Activated CD4-positive, alpha-beta T cell treated with anti-CD3 and anti-CD28 coated beads for 24 hours (primary cell): Measurements from ENCODE around the gene BOLA1.
"Not testable (repeated sequence)": the region's sequence is repeated elsewhere in the genome, so short reads cannot be mapped to it uniquely, and the experiment has no call there.

Source experiments
- DNase-seq, 2 donors: peaks; one replicate each; pipeline ENCODE4 v3.0.0-alpha.2; 2020; ENCODE audit warnings: low read depth in 2 of 2

Gene BOLA1, protein sequence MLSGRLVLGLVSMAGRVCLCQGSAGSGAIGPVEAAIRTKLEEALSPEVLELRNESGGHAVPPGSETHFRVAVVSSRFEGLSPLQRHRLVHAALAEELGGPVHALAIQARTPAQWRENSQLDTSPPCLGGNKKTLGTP

DNA sequence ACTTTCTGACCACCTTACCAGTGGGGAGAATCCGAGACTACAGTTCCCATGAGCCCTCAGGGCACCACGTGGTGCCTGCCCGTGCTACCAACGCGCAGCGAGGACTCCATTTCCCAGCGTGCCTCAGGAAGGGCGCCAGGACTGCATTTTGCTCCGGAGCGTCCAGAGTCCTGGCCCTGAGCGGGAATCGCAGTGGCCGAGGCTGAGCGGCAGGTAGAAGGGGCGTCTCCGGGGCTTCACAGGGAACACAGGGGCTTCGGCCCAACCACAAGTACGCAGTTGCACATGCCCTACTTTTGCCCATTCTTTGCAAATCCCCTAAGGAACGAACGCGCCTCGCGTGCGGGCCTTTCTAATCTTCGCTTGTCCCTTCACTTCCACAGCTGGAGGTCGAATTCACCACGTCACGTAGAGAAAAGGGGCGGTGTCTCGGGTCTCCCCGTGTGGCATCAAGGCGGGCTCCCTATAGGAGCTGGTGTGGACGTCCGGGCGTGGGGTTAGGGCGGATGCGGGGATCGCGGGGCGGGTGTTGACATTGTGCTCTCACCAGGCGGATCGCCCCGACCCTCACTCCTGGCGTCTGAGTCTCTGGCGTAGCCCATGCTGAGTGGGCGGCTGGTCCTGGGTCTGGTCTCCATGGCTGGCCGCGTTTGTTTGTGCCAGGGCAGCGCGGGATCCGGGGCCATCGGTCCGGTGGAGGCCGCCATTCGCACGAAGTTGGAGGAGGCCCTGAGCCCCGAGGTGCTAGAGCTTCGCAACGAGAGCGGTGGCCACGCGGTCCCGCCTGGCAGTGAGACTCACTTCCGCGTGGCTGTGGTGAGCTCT, at the start of gene BOLA1:
TSS of gene BOLA1 (plus strand) at position 109 of the 825 bp plus-strand sequence. CDS start at position 601, 492 bp downstream.
- DNase-seq, result peak; percentile 61 to 63

DNA sequence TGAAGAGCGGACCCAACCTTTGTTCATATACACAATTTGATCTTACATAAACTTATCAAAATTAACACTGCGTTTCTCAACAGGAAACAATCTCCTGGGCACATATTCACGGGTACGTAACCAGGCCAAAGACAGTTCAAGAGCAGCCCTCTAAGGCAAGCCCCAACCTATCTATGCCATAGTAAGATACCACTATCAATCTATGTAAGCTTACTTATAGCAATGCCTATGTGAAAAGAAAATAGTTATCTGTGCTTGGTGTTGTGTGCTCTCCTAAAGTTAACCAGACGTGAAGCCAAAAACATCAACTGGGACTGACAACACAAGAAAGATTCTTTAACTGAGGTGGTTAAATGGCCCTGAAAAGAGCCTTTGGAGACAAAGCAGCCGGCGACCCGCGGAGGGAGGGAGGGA, 49.4 kb upstream of the BOLA1 start:
- no peak for DNase-seq

DNA sequence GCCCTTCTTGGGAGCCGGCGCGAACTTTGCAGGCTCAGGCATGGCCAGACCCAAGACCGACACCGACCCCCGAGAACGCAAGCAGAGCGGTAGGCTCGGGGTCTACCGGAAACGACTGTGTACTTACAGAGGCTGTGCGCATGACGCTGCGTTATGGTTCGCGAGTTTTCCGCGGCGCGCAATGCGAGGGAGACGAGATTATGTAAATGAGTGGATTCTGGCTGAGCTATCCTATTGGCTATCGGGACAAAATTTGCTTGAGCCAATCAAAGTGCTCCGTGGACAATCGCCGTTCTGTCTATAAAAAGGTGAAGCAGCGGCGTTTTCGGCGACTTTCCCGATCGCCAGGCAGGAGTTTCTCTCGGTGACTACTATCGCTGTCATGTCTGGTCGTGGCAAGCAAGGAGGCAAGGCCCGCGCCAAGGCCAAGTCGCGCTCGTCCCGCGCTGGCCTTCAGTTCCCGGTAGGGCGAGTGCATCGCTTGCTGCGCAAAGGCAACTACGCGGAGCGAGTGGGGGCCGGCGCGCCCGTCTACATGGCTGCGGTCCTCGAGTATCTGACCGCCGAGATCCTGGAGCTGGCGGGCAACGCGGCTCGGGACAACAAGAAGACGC, 48.5 kb upstream of the BOLA1 start:
- not testable (repeated sequence) for DNase-seq

DNA sequence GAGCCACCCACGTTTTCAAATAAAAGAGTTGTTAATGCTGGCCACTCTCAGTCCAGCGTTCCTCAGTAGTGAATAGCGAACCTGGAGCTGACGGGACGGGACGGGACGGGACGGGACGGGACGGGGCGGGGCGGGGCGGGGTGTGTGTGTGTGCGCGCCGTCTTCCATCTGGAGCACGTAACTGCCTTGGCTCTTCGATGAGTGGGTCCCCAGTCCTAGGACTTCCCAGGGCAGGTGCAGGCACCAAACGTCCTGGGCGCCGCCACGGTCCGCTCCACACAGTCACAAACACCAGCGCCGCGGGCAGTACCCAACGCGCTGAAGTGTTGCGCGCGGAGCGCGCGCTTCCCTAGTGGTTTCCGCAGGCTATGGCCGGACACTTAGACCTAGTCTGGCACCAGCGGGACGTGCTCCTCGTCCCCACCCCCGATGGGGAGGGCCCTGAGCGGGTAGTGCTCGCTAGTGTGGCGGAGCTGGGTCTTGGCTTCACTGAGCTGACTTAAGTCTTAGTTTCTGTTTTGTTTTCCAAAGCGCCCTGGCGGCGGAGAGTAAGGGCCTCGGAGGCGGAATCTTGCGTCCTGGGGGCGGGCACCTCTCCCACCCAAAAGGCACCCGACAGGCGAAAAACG, 47.7 kb upstream of the BOLA1 start:
- not testable (repeated sequence) for DNase-seq

DNA sequence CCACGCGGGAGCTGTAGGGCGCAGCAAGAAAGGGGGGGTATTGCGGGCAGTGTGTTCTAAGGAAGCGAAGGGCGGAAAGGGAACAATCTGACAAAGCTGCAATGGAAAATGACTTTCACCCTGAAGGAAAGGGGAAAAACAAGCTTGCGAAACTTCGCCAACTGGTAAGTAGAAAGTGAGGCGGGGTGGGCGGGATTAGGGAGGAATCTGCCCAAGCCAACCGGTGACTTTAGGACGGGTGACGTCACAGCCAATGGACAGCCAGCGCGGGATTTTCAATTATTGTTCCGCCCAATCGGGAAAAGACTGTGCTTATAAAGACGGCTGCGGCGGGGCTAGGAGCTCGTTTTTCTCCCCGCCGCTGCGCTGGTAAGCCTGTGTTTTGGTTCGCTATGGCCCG, 47.1 kb upstream of the BOLA1 start:
- DNase-seq, result not testable (repeated sequence)

DNA sequence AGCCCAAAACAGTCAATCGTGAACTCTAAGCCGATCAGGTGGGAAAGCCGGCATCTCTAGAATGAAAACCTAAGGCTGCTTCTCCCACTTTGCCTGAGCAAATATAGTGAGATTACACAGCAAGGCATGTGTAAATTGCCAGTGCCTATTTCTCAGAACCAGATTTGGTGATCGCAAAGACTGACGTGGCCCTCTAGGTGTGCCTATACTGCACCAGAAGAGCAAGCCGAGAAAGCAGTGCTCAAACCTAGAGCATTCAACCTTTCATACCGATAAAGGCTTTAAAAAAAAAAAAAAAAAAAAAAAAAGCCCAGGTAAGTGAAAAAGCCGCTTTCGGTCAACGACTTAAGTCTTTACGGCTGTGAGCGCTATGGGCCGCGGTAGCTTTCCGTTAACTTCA, 39.1 kb upstream of the BOLA1 start:
- not testable (repeated sequence) for DNase-seq

DNA sequence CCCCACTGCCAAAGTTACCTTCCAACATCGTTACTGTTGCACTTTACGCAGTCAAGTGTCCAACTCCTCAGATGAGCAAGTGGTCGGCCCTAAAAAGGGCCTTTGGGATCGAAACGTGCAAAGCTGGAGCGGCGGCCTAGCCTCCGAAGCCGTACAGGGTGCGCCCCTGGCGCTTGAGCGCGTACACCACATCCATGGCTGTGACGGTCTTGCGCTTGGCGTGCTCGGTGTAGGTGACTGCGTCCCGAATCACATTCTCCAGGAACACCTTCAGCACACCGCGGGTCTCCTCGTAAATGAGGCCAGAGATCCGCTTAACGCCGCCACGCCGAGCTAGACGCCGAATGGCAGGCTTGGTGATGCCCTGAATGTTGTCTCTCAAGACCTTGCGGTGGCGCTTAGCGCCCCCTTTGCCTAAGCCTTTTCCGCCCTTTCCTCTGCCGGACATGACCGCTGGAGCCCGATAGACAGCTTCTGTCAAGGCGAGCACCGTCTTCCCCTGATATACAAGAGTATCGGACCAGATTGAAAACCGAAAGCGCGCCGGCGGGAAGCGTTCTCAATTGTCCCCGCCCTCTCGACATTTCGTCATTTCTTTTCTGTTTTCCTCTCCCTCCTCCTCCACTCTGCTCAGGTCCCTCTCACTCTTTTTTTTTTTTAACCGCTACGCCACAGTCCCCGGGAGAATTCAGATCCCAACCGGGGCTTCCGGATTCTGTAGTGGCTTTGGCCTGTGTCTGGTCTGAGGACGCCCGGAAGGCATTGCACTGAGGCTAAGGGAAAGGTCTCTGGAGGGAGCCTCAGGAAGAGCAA, 38.5 kb upstream of the BOLA1 start:
- DNase-seq, result not testable (repeated sequence)

DNA sequence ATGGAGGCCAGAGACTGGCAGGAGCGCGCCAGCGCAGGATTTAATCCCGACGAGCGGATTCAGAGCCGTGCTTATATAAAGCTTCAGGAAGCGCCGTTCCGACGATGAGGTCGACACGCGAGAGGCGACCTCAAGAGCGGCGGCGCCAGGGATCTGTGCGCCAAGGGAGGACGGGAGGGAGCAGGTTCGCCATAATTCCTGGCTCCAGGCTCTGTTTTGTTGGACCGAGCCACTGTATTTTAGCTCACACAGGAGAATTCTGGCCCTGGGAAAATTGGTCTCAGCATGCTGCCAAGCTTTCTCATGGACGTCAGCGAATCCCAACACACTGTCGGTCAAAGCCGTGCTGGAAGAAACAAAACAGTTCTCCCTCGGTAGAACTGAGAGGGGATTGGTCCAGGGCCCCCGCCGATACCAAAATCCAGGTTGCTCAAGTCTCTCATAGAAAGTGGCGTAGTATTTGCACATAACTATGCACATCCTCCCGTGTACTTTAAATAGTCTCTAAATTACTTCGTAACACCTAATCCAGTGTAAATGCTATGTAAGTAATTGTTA, 37.8 kb upstream of the BOLA1 start:
- DNase-seq, result not testable (repeated sequence)

DNA sequence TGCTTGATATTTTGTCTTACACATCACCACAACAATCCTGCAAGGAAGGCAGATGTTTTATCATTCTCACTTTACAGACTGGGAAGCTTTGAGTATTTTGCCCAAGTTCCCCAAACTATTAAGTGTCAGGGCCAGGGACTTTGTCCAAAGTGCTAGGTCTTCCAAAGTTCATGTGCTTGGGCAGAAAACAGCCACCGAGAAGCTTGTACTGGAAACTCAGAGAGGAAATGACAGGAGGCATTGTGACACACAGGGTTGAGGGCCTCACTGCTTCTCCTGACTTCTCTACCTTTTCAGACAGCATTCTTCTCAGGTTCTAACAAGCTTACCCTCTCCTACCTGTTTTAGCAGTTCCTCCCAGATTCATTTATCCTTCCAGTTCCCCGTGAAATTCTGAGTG, 32.5 kb upstream of the BOLA1 start:
- not testable (repeated sequence) for DNase-seq

DNA sequence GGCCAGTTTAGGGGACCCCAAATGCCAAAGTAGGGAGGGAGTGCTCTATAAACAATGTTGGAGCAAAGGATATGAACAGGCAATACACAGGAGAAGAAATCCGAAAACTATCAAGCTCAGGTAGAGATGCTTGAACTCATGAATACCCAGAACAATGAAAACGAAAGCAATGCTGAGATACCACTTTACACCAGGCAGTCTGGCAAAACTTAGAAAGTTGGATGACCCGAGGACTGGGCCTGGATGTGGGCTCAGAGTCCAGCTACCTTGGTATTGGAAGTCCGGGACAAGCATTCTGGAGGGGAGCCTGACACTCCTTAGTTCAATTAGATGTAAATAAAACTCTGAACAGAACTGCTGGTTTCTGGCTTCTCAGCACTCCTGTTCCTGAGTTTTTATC, 26.3 kb upstream of the BOLA1 start:
- DNase-seq, result not testable (repeated sequence)

DNA sequence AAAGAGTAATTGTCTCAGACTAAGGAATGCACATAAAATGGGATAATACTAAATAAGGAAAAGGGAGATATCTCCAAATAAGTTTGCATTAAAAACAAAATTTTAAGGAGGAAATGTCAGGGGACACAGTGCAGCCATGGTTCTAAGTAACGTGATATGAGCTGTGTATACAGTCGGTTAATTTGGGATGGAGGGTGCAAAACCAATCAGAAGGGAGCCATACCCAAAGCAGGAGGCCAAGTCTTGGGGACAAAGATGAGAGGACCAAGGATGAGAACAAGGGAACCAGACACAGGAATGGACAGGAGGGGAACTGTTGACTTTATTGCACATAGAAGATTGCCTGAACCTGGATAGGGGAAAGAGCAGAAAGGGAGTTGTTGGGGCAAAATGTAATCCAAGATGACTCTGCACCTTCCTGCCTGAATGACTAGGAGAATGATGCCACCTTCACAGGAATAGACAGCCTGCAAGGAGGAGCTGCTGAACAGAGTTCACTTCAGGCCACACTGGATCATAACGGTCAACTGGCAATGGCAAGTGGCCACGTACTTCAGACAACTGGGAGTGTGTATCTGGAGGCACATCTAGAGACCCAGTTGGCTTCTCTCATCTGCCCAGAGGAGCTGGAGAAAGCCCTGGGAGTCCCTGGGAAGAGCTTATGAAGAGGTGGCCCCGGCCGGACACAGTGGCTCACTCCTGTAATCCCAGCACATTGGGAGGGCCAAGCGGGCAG, 22.0 kb upstream of the BOLA1 start:
- no peak for DNase-seq

DNA sequence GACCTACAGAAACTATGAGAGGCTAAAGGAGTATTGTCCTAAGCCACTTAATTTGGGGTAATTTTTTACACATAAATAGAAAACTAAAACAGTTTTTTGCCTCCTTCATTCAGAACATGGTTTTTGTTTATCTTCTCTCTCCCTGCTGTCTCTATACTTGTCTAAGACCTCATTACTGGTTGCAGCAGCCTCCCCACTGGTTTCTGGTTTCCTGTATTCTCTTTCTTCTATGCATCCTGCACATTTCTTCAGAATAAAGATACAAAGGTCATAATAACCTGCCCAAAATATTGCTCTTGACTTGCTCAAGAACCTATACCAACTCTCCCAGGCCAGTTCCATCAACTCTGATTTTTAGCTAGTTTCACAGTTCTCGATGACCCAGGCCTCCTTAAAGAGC, 19.8 kb upstream of the BOLA1 start:
- DNase-seq, result no peak

DNA sequence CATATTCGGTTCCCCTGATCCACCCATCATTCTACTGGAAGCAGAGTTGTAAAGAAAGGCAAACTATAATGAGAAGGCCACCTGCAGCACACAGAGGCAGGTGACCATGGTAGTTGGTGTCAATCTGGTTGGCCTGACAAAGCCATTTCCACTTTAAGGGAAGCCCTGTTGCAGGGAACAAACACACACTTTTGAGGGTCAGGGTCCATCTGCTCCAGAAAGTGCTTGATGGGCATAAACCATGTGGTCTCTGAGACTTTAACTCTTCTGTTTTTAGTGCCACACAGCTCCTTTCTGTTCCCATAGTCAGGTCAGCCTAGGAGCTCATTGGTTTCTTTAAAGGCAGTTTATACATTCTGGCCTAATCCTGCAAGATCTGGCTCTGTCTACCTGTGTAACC, 17.5 kb upstream of the BOLA1 start:
- no peak for DNase-seq

DNA sequence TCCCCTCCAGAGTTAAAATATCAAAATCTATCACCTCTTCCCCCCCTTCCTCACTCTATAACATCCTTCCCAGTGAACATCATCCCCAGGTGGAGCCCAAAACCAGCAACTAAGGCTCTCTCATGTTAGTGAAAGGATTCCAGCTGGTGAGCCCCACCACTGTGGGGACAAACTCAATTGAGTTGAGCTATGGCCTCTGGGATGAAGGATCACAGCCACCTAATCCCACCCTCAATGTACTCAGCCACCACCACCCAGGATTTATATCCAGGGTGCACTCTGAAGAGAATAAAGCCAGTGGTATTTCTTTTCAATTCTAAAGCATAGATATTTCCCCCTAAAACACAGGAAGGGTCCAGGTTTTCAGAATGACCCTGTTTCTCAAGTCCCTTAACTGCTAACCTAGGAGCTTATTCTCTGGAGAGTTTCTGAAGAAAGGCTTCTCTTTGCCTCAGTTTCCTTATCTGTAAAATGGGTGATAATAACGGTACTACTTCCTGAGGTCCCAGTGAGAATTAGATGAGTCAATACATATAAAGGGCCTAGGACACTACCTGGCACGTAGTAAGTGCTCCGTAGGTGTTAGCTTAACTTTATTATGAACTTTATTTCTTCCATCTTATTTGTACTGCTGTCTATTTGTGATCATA, 15.6 kb upstream of the BOLA1 start:
- no peak for DNase-seq

DNA sequence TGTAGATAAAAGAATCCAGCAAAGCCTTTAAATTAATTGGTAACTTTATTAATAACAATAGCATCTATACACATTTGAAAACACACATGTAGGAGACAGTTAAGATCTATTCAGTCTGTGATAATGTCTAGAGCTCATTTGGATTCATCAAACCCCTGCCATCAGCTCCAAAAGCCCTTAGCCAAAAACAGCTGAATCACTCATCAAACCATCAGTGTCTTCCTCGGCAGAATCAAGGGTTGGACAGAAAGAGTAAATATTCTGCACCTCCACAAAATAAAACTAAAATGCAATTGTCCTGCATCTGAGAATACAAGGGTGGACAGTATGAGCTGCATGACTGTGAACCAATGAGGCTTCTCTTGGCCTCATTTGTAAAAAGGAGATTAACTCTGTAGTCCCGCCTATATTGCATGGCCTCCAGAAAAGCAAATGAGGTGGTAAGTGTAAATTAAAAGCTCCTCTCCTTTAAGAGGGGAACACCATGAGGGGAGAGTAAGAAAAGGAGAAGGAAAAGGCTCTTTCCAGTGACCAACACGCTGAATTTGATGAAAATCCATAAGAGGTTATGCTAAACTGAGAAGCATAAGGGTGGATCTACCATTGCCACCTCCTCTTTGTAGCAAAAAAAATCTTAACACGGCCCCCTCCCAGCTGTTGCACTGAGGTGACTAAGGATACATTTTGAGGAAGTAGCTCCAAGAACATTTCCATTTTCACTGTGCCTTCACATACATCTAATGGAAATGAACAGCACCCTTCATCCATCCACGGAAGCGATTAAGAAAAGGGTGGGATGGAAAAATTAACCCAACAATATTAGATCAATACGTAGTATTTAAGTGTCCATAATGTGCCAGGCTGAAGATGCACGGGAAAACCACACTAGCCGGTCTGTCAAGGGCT, 14.7 kb upstream of the BOLA1 start:
- DNase-seq, result no peak

DNA sequence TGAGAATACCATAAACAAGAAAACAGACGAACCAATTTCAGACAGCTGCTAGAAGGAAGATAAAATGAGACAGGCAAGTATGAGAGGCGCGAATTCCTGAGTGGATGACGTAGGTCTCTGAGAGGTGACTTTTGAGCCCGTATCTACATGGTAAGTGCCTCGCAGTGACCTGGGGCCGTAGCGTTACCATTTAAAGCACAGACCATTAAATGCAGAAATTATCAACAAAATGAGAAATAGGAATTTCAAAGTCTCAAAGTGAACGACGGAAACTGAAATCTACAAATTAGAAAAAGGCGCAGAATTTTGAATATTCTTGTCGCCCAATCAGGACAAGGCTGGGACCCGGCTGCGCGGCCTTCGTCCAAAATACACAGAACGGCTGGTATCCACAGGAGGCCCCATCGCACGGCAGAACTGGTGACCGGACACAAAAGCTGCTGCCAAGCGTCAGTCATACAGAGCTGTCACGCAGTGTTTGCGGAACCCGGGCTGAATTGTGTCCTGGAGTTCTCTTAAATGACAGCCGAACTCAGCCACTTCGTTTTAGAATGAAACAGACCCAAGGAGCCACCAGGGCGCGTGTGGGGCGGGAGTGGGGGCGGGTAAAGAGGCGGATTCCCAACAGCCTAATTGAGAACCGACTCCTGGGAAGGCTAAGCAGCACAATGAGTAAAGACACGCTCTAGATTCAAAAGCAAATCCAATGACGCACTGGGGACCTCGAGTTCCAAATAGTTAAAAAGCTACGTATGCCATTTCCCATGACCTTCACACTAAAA, 13.8 kb upstream of the BOLA1 start:
- peak in 1 of 2 donors; percentile 69 for DNase-seq

DNA sequence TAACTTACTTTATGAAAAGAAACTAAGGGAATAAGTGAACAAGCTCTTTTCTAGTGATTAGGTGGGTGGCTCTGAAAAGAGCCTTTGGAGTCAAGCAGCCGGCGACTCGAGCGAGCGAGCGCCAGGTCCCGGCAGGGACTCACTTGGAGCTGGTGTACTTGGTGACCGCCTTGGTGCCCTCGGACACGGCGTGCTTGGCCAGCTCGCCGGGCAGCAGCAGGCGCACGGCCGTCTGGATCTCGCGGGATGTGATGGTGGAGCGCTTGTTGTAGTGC, 13.3 kb upstream of the BOLA1 start:
- not testable (repeated sequence) for DNase-seq

DNA sequence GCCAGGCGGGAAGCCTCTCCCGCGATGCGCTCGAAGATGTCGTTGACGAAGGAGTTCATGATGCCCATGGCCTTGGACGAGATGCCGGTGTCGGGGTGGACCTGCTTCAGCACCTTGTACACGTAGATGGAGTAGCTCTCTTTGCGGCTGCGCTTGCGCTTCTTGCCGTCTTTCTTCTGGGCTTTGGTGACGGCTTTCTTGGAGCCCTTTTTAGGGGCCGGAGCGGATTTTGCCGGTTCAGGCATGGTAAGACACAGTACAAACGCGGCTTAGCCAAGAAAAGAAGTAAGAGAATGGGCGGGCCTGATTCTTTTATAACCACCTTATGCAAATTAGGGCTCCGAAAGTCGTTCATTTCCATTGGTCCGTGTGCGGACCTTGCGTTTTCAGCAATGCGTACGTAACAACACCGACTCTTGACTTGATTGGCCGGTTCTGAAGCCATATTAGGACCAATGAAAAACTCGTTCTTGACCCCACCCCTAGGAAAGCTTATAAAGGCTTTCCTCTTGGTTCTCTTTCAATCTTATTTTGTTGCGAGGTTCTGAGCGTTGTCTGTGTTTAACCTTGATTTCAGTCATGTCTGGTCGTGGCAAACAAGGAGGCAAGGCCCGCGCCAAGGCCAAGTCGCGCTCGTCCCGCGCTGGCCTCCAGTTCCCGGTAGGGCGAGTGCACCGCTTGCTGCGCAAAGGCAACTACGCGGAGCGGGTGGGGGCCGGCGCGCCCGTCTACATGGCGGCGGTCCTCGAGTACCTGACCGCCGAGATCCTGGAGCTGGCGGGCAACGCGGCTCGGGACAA, 12.8 kb upstream of the BOLA1 start:
- DNase-seq, result peak; percentile 62 to 84
